Transverse colon (tissue), 4 donors: ENCODE measurements around the gene ARSG. TPM values are rescaled to one million over a fixed set of nuclear protein-coding genes. Genes with fewer than 3 reads are reported as not detected.

Source experiments
- DNase-seq: peaks from one replicate; pipeline ENCODE4 v3.0.0-alpha.2; 2019
- H3K27ac ChIP-seq, 4 donors: fragments of 200-600 bp; sonication (generic); 2 replicates each; pipeline ENCODE4 v1.5.1; 2016 to 2018; ENCODE audit warnings: inconsistent platforms in 4 of 4
- H3K27me3 ChIP-seq: fragments of 200-600 bp; sonication (generic); 2 replicates; pipeline ENCODE4 v1.5.1; 2017; ENCODE audit warnings: inconsistent platforms
- H3K36me3 ChIP-seq, 4 donors: fragments of 200-600 bp; sonication (generic); 2 replicates each; pipeline ENCODE4 v1.5.1; 2017 to 2019; ENCODE audit warnings: inconsistent platforms in 4 of 4
- H3K4me1 ChIP-seq, 4 donors: fragments of 200-600 bp; sonication (generic); 2 replicates each; pipeline ENCODE4 v1.5.1; 2017 to 2020; ENCODE audit warnings: inconsistent platforms in 4 of 4
- H3K4me3 ChIP-seq, 4 donors: fragments of 200-600 bp; sonication (generic); 1 replicate in 1 of 4; 2 replicates in 3 of 4; pipeline versions ENCODE4 v1.5.1 to v1.6.1; 2017 to 2019; ENCODE audit warnings: inconsistent platforms in 4 of 4
- H3K9me3 ChIP-seq, 2 donors: fragments of 200-600 bp; sonication (generic); 2 replicates each; pipeline ENCODE4 v1.5.1; 2017 to 2019; ENCODE audit warnings: inconsistent platforms in 2 of 2
- EP300 ChIP-seq: sonication (generic); formaldehyde crosslinking; IDR thresholded peaks from one replicate; pipeline ENCODE4 v1.6.1; 2017; ENCODE audit warnings: antibody characterized with exemption, low read depth
- POLR2A ChIP-seq: fragments of 450-650 bp; IDR thresholded peaks from one replicate; pipeline ENCODE4 v1.6.1; 2016; ENCODE audit warnings: antibody characterized with exemption, mild to moderate bottlenecking, moderate library complexity
- POLR2AphosphoS5 ChIP-seq, 3 donors: sonication (generic); formaldehyde crosslinking; IDR thresholded peaks; one replicate each; pipeline ENCODE4 v1.6.1; 2016; ENCODE audit warnings: antibody characterized with exemption in 3 of 3
- WGBS, 2 donors: methylation state at CpG; one replicate each; pipeline ENCODE4 v1.1.5; 2018; ENCODE audit warnings: low coverage in 1 of 2; 5-methylcytosine and 5-hydroxymethylcytosine counted together
- in situ Hi-C, 4 donors: fragments of 200-750 bp; cut with MboI; loops; one replicate each; pipeline versions ENCODE4 v1.15.0 to v1.15.1; 2017; ENCODE audit warnings: low sequenced_read_pairs in 3 of 4, low pct_ligation_motif_present in 1 of 4, low pct_unique_long_range_greater_than_20kb in 1 of 4
- intact Hi-C: fragments of 100-400 bp; cut with DNase I; formaldehyde crosslinking; loops from one replicate; pipeline ENCODE4 v1.15.1; 2023; ENCODE audit warnings: low total_unique reads
- total RNA-seq, 4 donors: library from RNA; depleted of rRNA; stranded (reverse); fragments of >200 nt; gene quantifications; one replicate each; pipeline ENCODE4 v1.1.0, GENCODE V29; 2016
- TF ChIP-seq, protein P1 (sequence below), 5 experiments: fragments of 200-600 bp in 3 of 5; fragments of 450-650 bp in 2 of 5; sonication (generic) in 3 of 5; IDR thresholded peaks; 1 replicate in 2 of 5; 2 replicates in 3 of 5; pipeline ENCODE4 v1.5.1; 2016 to 2017; ENCODE audit warnings: antibody characterized with exemption in 5 of 5, inconsistent platforms in 3 of 5, mild to moderate bottlenecking in 2 of 5, moderate library complexity in 1 of 5

The ARSG gene
- total RNA-seq, 4 donors from 2014 or later = 0.41 to 4.4 (median 1.6) TPM; not detected in 1

GRCh38 chr17:68346448-68346847 lies 55.2 kb downstream of the ARSG start:
- TF ChIP-seq POLR2A = no peak
- TF ChIP-seq POLR2AphosphoS5 (IDR thresholded peaks at IDR 0.05) = no peak
- no peak for TF ChIP-seq EP300
- TF ChIP-seq, protein P1, sequence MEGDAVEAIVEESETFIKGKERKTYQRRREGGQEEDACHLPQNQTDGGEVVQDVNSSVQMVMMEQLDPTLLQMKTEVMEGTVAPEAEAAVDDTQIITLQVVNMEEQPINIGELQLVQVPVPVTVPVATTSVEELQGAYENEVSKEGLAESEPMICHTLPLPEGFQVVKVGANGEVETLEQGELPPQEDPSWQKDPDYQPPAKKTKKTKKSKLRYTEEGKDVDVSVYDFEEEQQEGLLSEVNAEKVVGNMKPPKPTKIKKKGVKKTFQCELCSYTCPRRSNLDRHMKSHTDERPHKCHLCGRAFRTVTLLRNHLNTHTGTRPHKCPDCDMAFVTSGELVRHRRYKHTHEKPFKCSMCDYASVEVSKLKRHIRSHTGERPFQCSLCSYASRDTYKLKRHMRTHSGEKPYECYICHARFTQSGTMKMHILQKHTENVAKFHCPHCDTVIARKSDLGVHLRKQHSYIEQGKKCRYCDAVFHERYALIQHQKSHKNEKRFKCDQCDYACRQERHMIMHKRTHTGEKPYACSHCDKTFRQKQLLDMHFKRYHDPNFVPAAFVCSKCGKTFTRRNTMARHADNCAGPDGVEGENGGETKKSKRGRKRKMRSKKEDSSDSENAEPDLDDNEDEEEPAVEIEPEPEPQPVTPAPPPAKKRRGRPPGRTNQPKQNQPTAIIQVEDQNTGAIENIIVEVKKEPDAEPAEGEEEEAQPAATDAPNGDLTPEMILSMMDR (IDR thresholded peaks at IDR 0.05) = no peak
- Histone ChIP-seq H3K4me3 (no peak overlapping the region), H3K27me3 (no peaks in the 10 kb centered on the region), H3K36me3 (no peaks in the 10 kb centered on the region), H3K27ac (peak overlapping the region in 2 of 4 donors; percentile 23 to 38), H3K9me3 (no peaks in the 10 kb centered on the region), H3K4me1 (peaks cover 0 to 3% (median 0%) of the 10 kb centered on the region in 4 donors)
- intact Hi-C loops (no loop called here), in situ Hi-C loops (no loop called here)
- WGBS, 2 donors = 84 to 100% methylated on average over 2 to 13 of the region's 13 CpGs
- peak; percentile 62 for DNase-seq

GRCh38 chr17:68347380-68347779 lies 56.1 kb downstream of the ARSG start:
- peaks cover 0 to 3% (median 0%) of the 10 kb centered on the region in 4 donors for H3K4me1 ChIP-seq
- 78% methylated on average over 6 of the region's 6 CpGs; no CpG with 5 or more reads in 1 of the 2 donors for WGBS, 2 donors
- no peak overlapping the region for H3K4me3 ChIP-seq
- no peaks in the 10 kb centered on the region for H3K9me3 ChIP-seq
- TF ChIP-seq POLR2A (no peak), POLR2AphosphoS5 (IDR thresholded peaks at IDR 0.05) (no peak), EP300 (no peak)
- TF ChIP-seq, protein P1 (IDR thresholded peaks at IDR 0.05) = no peak
- in situ Hi-C loops (no loop called here), intact Hi-C loops (no loop called here)
- no peak overlapping the region for H3K27ac ChIP-seq
- no peak for DNase-seq
- no peaks in the 10 kb centered on the region for H3K27me3 ChIP-seq
- H3K36me3 ChIP-seq = no peaks in the 10 kb centered on the region

- H3K27ac ChIP-seq = no peak overlapping the region
- intact Hi-C loops = no loop called here
- DNase-seq = no peak
- no peaks in the 10 kb centered on the region for H3K27me3 ChIP-seq
- H3K36me3 ChIP-seq = no peaks in the 10 kb centered on the region
- no peak overlapping the region for H3K4me3 ChIP-seq
- WGBS, 2 donors = 59% methylated on average over 4 of the region's 4 CpGs
- no peak for TF ChIP-seq POLR2A
- no peak for TF ChIP-seq POLR2AphosphoS5 (IDR thresholded peaks at IDR 0.05)
- no peak for TF ChIP-seq EP300
- TF ChIP-seq, protein P1 (IDR thresholded peaks at IDR 0.05) = no peak
- in situ Hi-C loops = no loop called here
- no peaks in the 10 kb centered on the region for H3K9me3 ChIP-seq
- peaks cover 0 to 3% (median 0%) of the 10 kb centered on the region in 4 donors for H3K4me1 ChIP-seq
Observed at GRCh38 chr17:68349157-68349556, 57.9 kb downstream of the ARSG start.

DNA sequence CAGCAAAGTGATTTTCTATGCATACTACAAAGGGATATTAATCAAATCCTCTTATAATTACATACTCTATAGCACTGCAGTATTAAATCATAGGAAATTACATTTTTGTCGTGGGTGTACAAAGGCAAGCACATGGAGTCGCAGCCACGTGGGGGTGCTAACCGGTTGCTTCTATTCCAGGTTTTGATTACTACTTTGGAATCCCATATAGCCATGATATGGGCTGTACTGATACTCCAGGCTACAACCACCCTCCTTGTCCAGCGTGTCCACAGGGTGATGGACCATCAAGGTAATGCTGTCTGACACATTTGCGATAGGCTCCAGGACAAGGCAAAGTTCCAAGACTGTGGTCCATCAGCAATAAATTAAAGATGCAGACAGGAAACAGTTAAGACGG lies 60.1 kb downstream of the ARSG start:
- no peak for DNase-seq
- no peaks in the 10 kb centered on the region for H3K9me3 ChIP-seq
- TF ChIP-seq, protein P1 (IDR thresholded peaks at IDR 0.05) = no peak
- TF ChIP-seq POLR2A = no peak
- no peak for TF ChIP-seq EP300
- no peak for TF ChIP-seq POLR2AphosphoS5 (IDR thresholded peaks at IDR 0.05)
- no peak overlapping the region for H3K4me3 ChIP-seq
- H3K4me1 ChIP-seq = no peaks in the 10 kb centered on the region
- WGBS, 2 donors = 50 to 70% methylated on average over 1 to 7 of the region's 7 CpGs
- H3K36me3 ChIP-seq = no peaks in the 10 kb centered on the region
- H3K27ac ChIP-seq = no peak overlapping the region
- no peaks in the 10 kb centered on the region for H3K27me3 ChIP-seq
- in situ Hi-C loops (no loop called here), intact Hi-C loops (no loop called here)
